ENCODE data around the gene RBM27.
"Not testable (repeated sequence)": the region's sequence is repeated elsewhere in the genome, so short reads cannot be mapped to it uniquely, and the experiment has no call there.

RBM27 gene

DNA sequence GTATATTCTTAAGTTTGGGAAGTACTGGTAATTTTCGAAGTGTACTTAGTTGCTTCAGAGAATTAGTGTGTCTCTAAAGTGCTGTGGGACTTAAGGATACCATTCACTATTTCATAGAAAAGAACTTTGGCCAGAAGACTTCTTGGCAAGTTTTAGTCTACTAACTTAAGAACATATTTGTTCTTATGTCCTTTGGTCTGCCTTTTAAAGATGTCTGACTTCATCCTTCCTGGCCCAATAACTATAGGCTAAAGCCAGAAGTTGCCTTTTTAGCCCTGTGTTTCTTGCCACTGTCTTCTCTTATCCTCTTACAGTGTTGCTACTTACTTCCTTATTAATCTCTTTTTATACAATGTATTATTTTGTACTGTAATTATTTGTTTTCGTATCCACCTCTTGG, 6.3 kb downstream of the RBM27 start:
- DNase-seq: no peak

GRCh38 chr5:146210810-146211209, 7.4 kb downstream of the RBM27 start:
- not testable (repeated sequence) for DNase-seq

DNA sequence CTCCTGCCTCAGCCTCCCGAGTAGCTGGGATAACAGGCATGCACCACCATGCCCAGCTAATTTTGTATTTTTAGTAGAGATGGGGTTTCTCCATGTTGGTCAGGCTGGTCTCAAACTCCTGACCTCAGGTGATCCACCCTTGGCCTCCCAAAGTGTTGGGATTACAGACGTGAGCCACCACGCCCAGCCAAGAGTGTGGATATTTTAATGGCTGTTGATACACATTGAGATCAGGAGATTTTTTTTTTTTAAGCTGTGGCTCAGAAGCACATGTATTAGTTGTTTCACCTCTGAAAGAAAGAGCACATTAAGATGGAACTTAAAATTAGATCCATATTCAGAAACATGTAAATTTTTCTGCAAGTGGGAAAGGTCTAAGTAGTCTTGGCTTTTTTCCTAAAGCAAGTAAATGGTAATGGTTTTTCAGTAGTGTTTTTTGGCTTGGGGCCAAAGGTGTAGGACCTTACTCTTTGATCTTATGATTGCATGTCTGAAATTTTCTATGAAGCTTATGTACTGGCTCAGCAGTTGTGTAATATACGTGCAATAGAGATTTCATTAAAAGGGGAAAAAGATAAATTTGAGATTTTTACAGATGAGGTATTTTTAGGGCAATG, 9.9 kb downstream of the RBM27 start:
- DNase-seq: no peak

DNA sequence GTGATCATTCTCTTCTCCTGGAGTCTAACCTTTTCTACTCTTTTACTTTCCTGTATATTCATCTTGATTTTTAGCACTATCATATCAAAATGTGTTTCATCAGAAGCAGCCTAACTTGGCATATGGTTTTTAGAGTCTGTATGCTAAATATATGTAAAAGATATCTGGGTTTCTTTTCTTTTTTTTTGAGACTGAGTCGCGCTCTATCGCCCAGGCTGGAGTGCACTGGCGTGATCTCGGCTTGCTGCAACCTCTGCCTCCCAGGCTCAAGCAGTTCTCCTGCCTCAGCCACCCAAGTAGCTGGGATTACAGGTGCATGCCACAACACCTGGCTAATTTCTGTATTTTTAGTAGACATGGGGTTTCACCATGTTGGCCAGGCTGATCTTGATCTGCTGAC, 11.5 kb downstream of the RBM27 start:
- not testable (repeated sequence) for DNase-seq

GRCh38 chr5:146218168-146218567, 14.8 kb downstream of the RBM27 start:
- DNase-seq: no peak

DNA sequence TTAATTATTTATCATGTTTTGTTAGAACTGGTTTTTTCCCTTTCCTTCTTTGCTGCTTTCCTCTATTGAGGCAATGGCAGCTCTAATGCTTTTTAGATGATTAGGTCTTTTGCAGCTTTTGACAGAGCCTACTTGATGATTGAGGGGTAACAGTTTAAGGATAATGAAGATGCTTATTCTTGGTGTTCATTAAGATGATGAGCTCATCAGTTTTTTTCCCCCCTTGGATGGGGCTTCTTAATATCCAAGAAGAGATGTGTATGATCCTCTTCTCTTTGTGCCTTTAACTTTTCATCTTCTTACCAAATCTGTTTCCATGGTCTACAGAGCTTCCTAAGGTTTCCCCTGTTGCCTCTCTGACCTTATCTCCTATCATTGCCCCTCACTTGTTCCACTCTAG, 15.8 kb downstream of the RBM27 start:
- no peak for DNase-seq

DNA sequence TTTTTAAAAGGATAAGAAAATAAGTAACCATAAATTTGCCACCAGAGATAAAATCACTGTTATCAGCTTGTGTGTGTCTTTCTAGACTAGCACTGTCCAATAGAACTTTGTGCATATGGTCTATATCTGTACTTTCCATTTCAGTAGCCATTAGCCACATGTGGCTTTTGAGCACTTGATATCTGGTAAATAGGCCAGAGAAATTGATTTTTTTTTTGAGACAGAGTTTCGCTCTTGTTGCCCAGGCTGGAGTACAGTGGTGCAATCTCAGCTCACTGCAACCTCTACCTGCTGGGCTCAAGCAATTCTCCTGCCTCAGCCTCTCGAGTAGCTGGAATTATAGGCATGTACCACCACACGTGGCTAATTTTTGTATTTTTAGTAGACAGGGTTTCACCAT, 17.8 kb downstream of the RBM27 start:
- no peak for DNase-seq

DNA sequence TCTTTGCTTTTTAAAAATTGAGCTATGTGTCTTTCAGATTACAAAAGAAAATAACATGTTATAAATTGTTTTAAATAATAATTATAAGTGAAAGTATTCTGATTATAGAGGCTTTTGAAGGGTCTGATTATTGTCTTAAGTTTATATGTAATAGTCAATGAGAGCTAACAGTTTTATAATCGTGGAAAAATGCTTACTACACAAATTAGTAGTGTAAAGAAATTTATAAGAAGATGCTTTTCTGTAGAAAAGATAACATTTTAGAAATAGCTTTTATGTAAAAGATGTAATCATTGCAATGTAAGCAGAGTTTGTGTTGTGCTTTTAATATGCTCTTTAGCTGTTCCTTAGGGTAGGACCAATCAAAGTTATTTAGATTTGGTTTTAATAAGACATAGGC, 18.6 kb downstream of the RBM27 start:
- no peak for DNase-seq

DNA sequence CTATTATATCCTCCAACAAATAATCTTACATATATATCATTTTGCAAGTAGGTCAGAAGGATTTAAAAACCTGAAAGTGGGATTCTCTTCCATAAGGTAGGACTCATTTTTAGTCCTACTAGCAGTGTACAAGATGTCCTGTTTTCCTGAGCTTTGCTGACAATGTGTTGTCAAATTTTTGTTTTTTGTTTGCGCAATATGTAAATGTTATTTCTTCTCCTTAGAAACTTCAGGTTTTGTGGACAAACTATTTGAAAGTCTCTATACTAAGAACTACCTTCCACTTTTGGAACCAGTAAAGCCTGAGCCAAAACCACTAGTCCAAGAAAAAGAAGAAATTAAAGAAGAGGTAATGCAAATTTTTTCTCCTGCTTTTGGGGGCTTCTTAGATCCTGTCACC, 19.8 kb downstream of the RBM27 start:
- no peak for DNase-seq

GRCh38 chr5:146229222-146229621, 25.8 kb downstream of the RBM27 start:
- no peak for DNase-seq

- DNase-seq: no peak
Observed at GRCh38 chr5:146232223-146232622, 28.8 kb downstream of the RBM27 start.

DNA sequence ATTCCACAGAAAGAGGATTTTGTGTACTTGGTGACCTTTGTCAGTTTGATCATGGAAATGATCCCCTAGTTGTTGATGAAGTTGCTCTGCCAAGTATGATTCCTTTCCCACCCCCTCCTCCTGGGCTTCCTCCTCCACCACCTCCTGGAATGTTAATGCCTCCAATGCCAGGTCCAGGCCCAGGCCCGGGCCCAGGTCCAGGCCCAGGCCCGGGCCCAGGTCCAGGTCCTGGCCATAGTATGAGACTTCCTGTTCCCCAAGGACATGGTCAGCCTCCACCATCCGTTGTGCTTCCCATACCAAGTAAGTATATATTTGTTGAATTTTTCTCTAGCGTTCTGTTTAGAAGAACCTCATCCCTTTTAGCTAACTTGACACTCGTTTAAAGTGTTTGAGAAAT, 30.0 kb downstream of the RBM27 start:
- DNase-seq: no peak

DNA sequence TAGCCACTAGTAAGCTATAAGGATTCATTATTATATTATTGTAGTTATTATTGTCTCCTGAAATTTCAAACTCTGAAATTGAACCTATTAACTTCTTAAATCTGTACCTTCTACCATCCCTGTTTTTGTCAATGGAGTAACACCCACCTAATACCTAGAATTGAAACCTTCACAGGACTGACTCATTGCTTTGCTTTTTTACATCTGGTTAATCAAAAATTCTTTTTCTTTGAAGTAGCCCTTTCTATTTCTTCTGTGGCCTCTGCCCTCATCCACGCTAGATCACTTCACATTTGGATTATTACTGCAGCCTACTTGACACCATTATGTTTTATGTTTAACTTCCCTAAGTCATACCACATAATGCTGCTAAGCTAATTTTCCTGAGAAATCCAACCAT, 35.6 kb downstream of the RBM27 start:
- DNase-seq: no peak

DNA sequence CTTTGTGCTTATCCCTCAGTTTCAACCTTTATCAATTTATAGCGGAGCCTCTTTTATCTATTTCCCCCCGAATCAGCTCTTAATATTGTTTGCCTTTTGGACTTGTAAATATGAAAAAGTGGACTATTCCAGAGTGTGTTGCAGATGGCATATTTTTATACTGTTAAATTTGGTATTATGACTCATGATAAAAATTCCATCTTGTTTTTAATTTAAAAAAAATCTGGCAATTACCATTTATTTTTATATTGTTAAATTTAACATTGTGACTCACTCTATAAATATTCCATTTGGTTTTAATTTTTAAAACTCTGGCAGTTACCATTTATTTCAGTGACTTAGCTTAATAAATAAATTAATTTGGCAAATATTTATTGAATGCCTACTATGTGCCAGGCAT, 37.5 kb downstream of the RBM27 start:
- DNase-seq: no peak

- no peak for DNase-seq
Observed at GRCh38 chr5:146243247-146243646, 39.8 kb downstream of the RBM27 start.

DNA sequence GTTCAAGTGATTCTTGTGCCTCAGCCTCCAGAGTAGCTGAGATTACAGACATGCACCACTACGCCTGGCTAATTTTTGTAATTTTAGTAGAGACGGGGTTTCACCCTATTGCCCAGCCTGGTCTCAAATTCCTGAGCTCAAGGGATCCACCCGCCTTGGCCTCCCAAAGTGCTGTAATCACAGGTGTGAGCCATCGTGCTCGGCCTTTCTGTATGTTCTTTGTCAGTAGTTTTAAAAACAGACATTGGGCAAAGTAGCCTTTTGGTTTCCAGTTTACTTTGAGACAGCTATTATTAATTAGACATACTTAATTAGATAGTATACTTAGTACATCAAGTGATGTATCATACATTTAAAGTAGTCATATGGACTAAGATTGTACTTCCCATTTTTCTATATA, 45.2 kb downstream of the RBM27 start:
- DNase-seq: no peak

DNA sequence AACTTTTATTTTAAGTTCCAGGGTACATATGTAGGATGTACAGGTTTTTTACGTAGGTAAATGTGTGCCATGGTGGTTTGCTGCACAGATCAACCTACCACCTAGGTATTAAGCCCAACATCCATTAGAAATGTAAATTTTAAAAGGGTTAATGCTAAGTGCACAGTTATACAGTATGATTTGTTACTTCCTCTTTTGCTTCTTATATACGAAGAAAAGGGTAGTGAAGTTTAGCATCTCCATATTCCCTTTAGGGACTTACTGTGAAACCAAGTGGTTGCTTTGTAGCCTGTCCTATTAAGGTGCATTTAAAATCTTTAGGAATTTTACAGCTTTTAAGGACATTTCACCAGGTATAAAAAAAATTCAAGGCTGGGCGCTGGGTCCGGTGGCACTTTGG, 46.4 kb downstream of the RBM27 start:
- DNase-seq: no peak
